HEK293 (cell line): ENCODE data around the gene BLOC1S4.

ENCODE experiments used
- CTCF ChIA-PET: fragments of 350-600 bp; formaldehyde crosslinking; extraction: SDS; loops from one replicate; lab custom pipeline; 2021; ENCODE audit warnings: antibody characterized with exemption; lab: Yijun Ruan, JAX
- POLR2A ChIA-PET: fragments of 300-600 bp; formaldehyde crosslinking; extraction: SDS; loops from one replicate; lab custom pipeline; 2020; ENCODE audit warnings: antibody characterized with exemption, inconsistent platforms; lab: Yijun Ruan, JAX
- H3K27ac ChIP-seq: fragments of 200-500 bp; sonication (Bioruptor generic); 2 replicates; pipeline ENCODE4 v1.5.1; 2014; ENCODE audit warnings: low read depth, low read length, control low read depth, inconsistent platforms; ENCODE audit errors: extremely low read depth
- H3K36me3 ChIP-seq, 2 experiments: fragments of 200-500 bp in 1 of 2; sonication (Bioruptor generic) in 1 of 2; 1 replicate in 1 of 2; 2 replicates in 1 of 2; pipeline ENCODE4 v1.5.1; 2014 to 2017; ENCODE audit warnings: inconsistent platforms in 2 of 2, low read length in 2 of 2; ENCODE audit not compliant: control insufficient read depth in 2 of 2, insufficient read depth in 1 of 2
- H3K4me1 ChIP-seq: fragments of 200-500 bp; sonication (Bioruptor generic); 2 replicates; pipeline ENCODE4 v1.5.1; 2014; ENCODE audit warnings: mild to moderate bottlenecking, low read length, inconsistent platforms; ENCODE audit not compliant: control insufficient read depth, insufficient read depth
- H3K4me3 ChIP-seq: 2 replicates; pipeline ENCODE4 v1.5.1; 2011; ENCODE audit warnings: low read depth, mild to moderate bottlenecking, control low read depth, low read length, moderate library complexity
- H3K9me3 ChIP-seq: fragments of 200-500 bp; sonication (Bioruptor generic); 2 replicates; pipeline ENCODE4 v1.5.1; 2014; ENCODE audit warnings: low read depth, low read length, inconsistent platforms; ENCODE audit not compliant: control insufficient read depth, insufficient read depth
- ATF2 ChIP-seq: fragments of 450-650 bp; formaldehyde crosslinking; IDR thresholded peaks from 2 replicates; pipeline ENCODE4 v1.5.1; 2016; ENCODE audit warnings: missing biosample characterization, missing genetic modification characterization, low read depth
- BCL11B ChIP-seq: fragments of 450-650 bp; formaldehyde crosslinking; IDR thresholded peaks from 2 replicates; pipeline ENCODE4 v1.5.1; 2016; ENCODE audit warnings: low read depth, missing biosample characterization, missing genetic modification characterization
- CTCF ChIP-seq: fragments of 450-650 bp; formaldehyde crosslinking; IDR thresholded peaks from 2 replicates; pipeline ENCODE4 v1.5.1; 2016; ENCODE audit warnings: missing biosample characterization, missing genetic modification characterization
- GLIS1 ChIP-seq: fragments of 450-650 bp; formaldehyde crosslinking; IDR thresholded peaks from 2 replicates; pipeline ENCODE4 v1.5.1; 2016; ENCODE audit warnings: missing biosample characterization, missing genetic modification characterization
- KLF1 ChIP-seq: fragments of 450-650 bp; formaldehyde crosslinking; IDR thresholded peaks from 2 replicates; pipeline ENCODE4 v1.5.1; 2016; ENCODE audit warnings: missing biosample characterization, missing genetic modification characterization
- KLF10 ChIP-seq: fragments of 450-650 bp; IDR thresholded peaks from 2 replicates; pipeline ENCODE4 v1.5.1; 2018; ENCODE audit warnings: missing biosample characterization, mild to moderate bottlenecking, missing genetic modification characterization
- KLF16 ChIP-seq: fragments of 450-650 bp; formaldehyde crosslinking; IDR thresholded peaks from 2 replicates; pipeline ENCODE4 v1.5.1; 2017; ENCODE audit warnings: missing biosample characterization, missing genetic modification characterization
- OSR2 ChIP-seq: fragments of 450-650 bp; formaldehyde crosslinking; IDR thresholded peaks from 2 replicates; pipeline ENCODE4 v1.5.1; 2016; ENCODE audit warnings: missing biosample characterization, missing genetic modification characterization
- YY1 ChIP-seq: fragments of 450-650 bp; formaldehyde crosslinking; IDR thresholded peaks from 2 replicates; pipeline ENCODE4 v1.5.1; 2018; ENCODE audit warnings: missing biosample characterization, missing genetic modification characterization
- ZBTB48 ChIP-seq: fragments of 450-650 bp; formaldehyde crosslinking; IDR thresholded peaks from 2 replicates; pipeline ENCODE4 v1.5.1; 2016; ENCODE audit warnings: missing biosample characterization, missing genetic modification characterization
- ZNF114 ChIP-seq: fragments of 450-650 bp; formaldehyde crosslinking; IDR thresholded peaks from 2 replicates; pipeline ENCODE4 v1.5.0; 2017; ENCODE audit warnings: missing biosample characterization, missing genetic modification characterization
- ZNF155 ChIP-seq: fragments of 450-650 bp; formaldehyde crosslinking; IDR thresholded peaks from 2 replicates; pipeline ENCODE4 v1.5.1; 2016; ENCODE audit warnings: missing biosample characterization, missing genetic modification characterization
- ZNF19 ChIP-seq: fragments of 450-650 bp; formaldehyde crosslinking; IDR thresholded peaks from 2 replicates; pipeline ENCODE4; 2016; ENCODE audit warnings: missing biosample characterization, missing genetic modification characterization, low read depth
- ZNF202 ChIP-seq: fragments of 450-650 bp; formaldehyde crosslinking; IDR thresholded peaks from 2 replicates; pipeline ENCODE4 v1.5.1; 2016; ENCODE audit warnings: missing biosample characterization, missing genetic modification characterization, borderline replicate concordance
- ZNF214 ChIP-seq: fragments of 450-650 bp; formaldehyde crosslinking; IDR thresholded peaks from 2 replicates; pipeline ENCODE4 v1.5.1; 2017; ENCODE audit warnings: missing biosample characterization, mild to moderate bottlenecking, missing genetic modification characterization, borderline replicate concordance
- ZNF311 ChIP-seq: fragments of 450-650 bp; formaldehyde crosslinking; IDR thresholded peaks from 2 replicates; pipeline ENCODE4 v1.5.1; 2017; ENCODE audit warnings: missing biosample characterization, missing genetic modification characterization, borderline replicate concordance
- ZNF350 ChIP-seq: fragments of 450-650 bp; formaldehyde crosslinking; IDR thresholded peaks from 2 replicates; pipeline ENCODE4 v1.5.0; 2017; ENCODE audit warnings: missing biosample characterization, mild to moderate bottlenecking, missing genetic modification characterization
- ZNF433 ChIP-seq: fragments of 450-650 bp; formaldehyde crosslinking; IDR thresholded peaks from 2 replicates; pipeline ENCODE4 v1.5.1; 2016; ENCODE audit warnings: missing biosample characterization, missing genetic modification characterization, low read depth
- ZNF488 ChIP-seq: fragments of 450-650 bp; formaldehyde crosslinking; IDR thresholded peaks from 2 replicates; pipeline ENCODE4 v1.5.1; 2016; ENCODE audit warnings: missing biosample characterization, missing genetic modification characterization
- ZNF521 ChIP-seq: fragments of 450-650 bp; formaldehyde crosslinking; IDR thresholded peaks from 2 replicates; pipeline ENCODE4 v1.5.1; 2017; ENCODE audit warnings: missing biosample characterization, mild to moderate bottlenecking, missing genetic modification characterization
- ZNF558 ChIP-seq: fragments of 450-650 bp; formaldehyde crosslinking; IDR thresholded peaks from 2 replicates; pipeline ENCODE4 v1.5.1; 2016; ENCODE audit warnings: missing biosample characterization, missing genetic modification characterization
- ZNF639 ChIP-seq: fragments of 450-650 bp; formaldehyde crosslinking; IDR thresholded peaks from 2 replicates; pipeline ENCODE4 v1.5.1; 2016; ENCODE audit warnings: missing biosample characterization, missing genetic modification characterization
- ZNF645 ChIP-seq: fragments of 450-650 bp; formaldehyde crosslinking; IDR thresholded peaks from 2 replicates; pipeline ENCODE4; 2016; ENCODE audit warnings: missing biosample characterization, missing genetic modification characterization
- ZNF658 ChIP-seq: fragments of 450-650 bp; formaldehyde crosslinking; IDR thresholded peaks from 2 replicates; pipeline ENCODE4; 2016; ENCODE audit warnings: missing biosample characterization, missing genetic modification characterization
- ZNF768 ChIP-seq: fragments of 450-650 bp; formaldehyde crosslinking; IDR thresholded peaks from 2 replicates; pipeline ENCODE4 v1.5.1; 2018; ENCODE audit warnings: missing biosample characterization, mild to moderate bottlenecking, missing genetic modification characterization
- ZXDB ChIP-seq: fragments of 450-650 bp; formaldehyde crosslinking; IDR thresholded peaks from 2 replicates; pipeline ENCODE4 v1.5.1; 2016; ENCODE audit warnings: missing biosample characterization, missing genetic modification characterization

BLOC1S4 gene

GRCh38 chr4:6740347-6740746, 24.4 kb downstream of the BLOC1S4 start (continued):
- TF ChIP-seq BCL11B, result no peak

GRCh38 chr4:6742507-6742906, 26.5 kb downstream of the BLOC1S4 start:
- TF ChIP-seq ZNF639 (tag by site-specific recombination) (no peak), ZNF202 (tag by site-specific recombination) (no peak), YY1 (tag by site-specific recombination) (no peak), KLF1 (tag by site-specific recombination) (no peak), ZNF350 (no peak), ZNF433 (no peak), KLF16 (tag by site-specific recombination) (no peak), ZBTB48 (tag by site-specific recombination) (no peak), ZNF645 (no peak), ZNF488 (tag by site-specific recombination) (no peak), KLF10 (tag by site-specific recombination) (no peak), GLIS1 (tag by site-specific recombination) (no peak), ZNF558 (tag by site-specific recombination) (no peak), ZNF768 (tag by site-specific recombination) (no peak)
- no peaks in the 10 kb centered on the region for H3K36me3 ChIP-seq
- no peaks in the 10 kb centered on the region for H3K4me1 ChIP-seq
- no peaks in the 10 kb centered on the region for H3K9me3 ChIP-seq
- ChIA-PET POLR2A (no interaction called here), CTCF (interaction anchor here (0.7 kb wide), 1 partner anchor 299 kb away, joined by 5 read pairs; no protein-coding TSS in a partner anchor)
- H3K4me3 ChIP-seq, result no peak overlapping the region
- no peak overlapping the region for H3K27ac ChIP-seq

- POLR2A ChIA-PET, result no interaction called here
Observed at GRCh38 chr4:6742989-6743388, 27.0 kb downstream of the BLOC1S4 start.

More at GRCh38 chr4:6742989-6743388, 27.0 kb downstream of the BLOC1S4 start:
- CTCF ChIA-PET, result interaction anchor here (0.7 kb wide), 1 partner anchor 299 kb away, joined by 5 read pairs; no protein-coding TSS in a partner anchor
- no peaks in the 10 kb centered on the region for H3K4me1 ChIP-seq
- no peak overlapping the region for H3K4me3 ChIP-seq
- H3K9me3 ChIP-seq, result no peaks in the 10 kb centered on the region
- TF ChIP-seq ATF2 (tag by site-specific recombination) (no peak), ZNF311 (no peak), ZNF521 (tag by site-specific recombination) (no peak), ZNF214 (tag by site-specific recombination) (no peak), OSR2 (tag by site-specific recombination) (no peak), ZXDB (tag by site-specific recombination) (no peak), ZNF19 (tag by site-specific recombination) (no peak), CTCF (no peak), ZNF114 (tag by site-specific recombination) (no peak), ZNF658 (no peak), ZNF155 (tag by site-specific recombination) (no peak)
- no peaks in the 10 kb centered on the region for H3K36me3 ChIP-seq
- no peak overlapping the region for H3K27ac ChIP-seq
